SK-N-SH (cell line): ENCODE results near the gene MAMDC2. TPM values are rescaled to one million over a fixed set of nuclear protein-coding genes. Genes with fewer than 3 reads are reported as not detected.

Experiments
- CTCF ChIA-PET: fragments of 300-600, 350-600 bp; formaldehyde crosslinking; extraction: SDS; loops from one replicate; lab custom pipeline; 2021; lab: Yijun Ruan, JAX
- POLR2A ChIA-PET: fragments of 350-600 bp; sonication (Branson Sonifier 250); formaldehyde crosslinking; extraction: SDS; loops from one replicate; lab custom pipeline; 2020; ENCODE audit warnings: antibody characterized with exemption, inconsistent platforms; lab: Yijun Ruan, JAX
- DNase-seq: peaks from one replicate; pipeline ENCODE4 v3.0.0; 2012
- H2AFZ ChIP-seq: fragments of 200-600 bp; sonication (generic); 2 replicates; pipeline ENCODE4 v1.8.1; 2016; ENCODE audit warnings: antibody characterized with exemption, mild to moderate bottlenecking, low read depth
- H3F3A ChIP-seq: fragments of 200-600 bp; sonication (generic); replicated peaks from 2 replicates; pipeline ENCODE3; 2016; ENCODE audit warnings: antibody characterized with exemption, mild to moderate bottlenecking; ENCODE audit not compliant: insufficient read depth
- H3K27ac ChIP-seq, 2 experiments: fragments of 200-500 bp in 1 of 2; fragments of 200-600 bp in 1 of 2; sonication (Bioruptor generic) in 1 of 2; sonication (generic), shearing (Covaris generic) in 1 of 2; 2 replicates each; pipeline versions ENCODE4 v1.5.1 to v1.6.1; 2014 to 2016; ENCODE audit warnings: low read depth in 2 of 2, inconsistent platforms in 1 of 2, low read length in 1 of 2, mild to moderate bottlenecking in 1 of 2, mixed read lengths in 1 of 2
- H3K27me3 ChIP-seq: fragments of 200-600 bp; sonication (generic), shearing (Covaris generic); 2 replicates; pipeline ENCODE4 v1.6.1; 2016; ENCODE audit warnings: mixed run types; ENCODE audit not compliant: insufficient read depth
- H3K36me3 ChIP-seq, 2 experiments: fragments of 200-500 bp in 1 of 2; fragments of 200-600 bp in 1 of 2; sonication (Bioruptor generic) in 1 of 2; sonication (generic) in 1 of 2; replicated peaks in 1 of 2; 2 replicates each; pipeline versions ENCODE3 to v1.5.1; 2014 to 2016; ENCODE audit warnings: low read length in 1 of 2, mild to moderate bottlenecking in 1 of 2; ENCODE audit not compliant: insufficient read depth in 2 of 2, control insufficient read depth in 1 of 2
- H3K4me1 ChIP-seq, 2 experiments: fragments of 200-500 bp in 1 of 2; fragments of 200-600 bp in 1 of 2; sonication (Bioruptor generic) in 1 of 2; sonication (generic), shearing (Covaris generic) in 1 of 2; 2 replicates each; pipeline versions ENCODE4 v1.5.1 to v1.6.1; 2014 to 2016; ENCODE audit warnings: low read depth in 1 of 2, low read length in 1 of 2, mixed run types in 1 of 2; ENCODE audit not compliant: insufficient read depth in 2 of 2, control insufficient read depth in 1 of 2
- H3K4me2 ChIP-seq: fragments of 200-600 bp; sonication (generic), shearing (Covaris generic); 2 replicates; pipeline ENCODE4 v1.6.1; 2017; ENCODE audit warnings: mixed run types
- H3K4me3 ChIP-seq, 2 experiments: fragments of 200-500 bp in 1 of 2; fragments of 200-600 bp in 1 of 2; sonication (Bioruptor generic) in 1 of 2; sonication (generic), shearing (Covaris generic) in 1 of 2; 2 replicates each; pipeline versions ENCODE4 v1.5.1 to v1.8.1; 2014 to 2016; ENCODE audit warnings: low read depth in 2 of 2, inconsistent platforms in 1 of 2, low read length in 1 of 2, mild to moderate bottlenecking in 1 of 2, mixed read lengths in 1 of 2, moderate library complexity in 1 of 2
- H3K79me2 ChIP-seq: fragments of 200-600 bp; sonication (generic); 2 replicates; pipeline ENCODE4 v1.8.1; 2017; ENCODE audit warnings: mild to moderate bottlenecking; ENCODE audit not compliant: insufficient read depth
- H3K9ac ChIP-seq: fragments of 200-600 bp; sonication (generic); 2 replicates; pipeline ENCODE4 v1.6.1; 2017; ENCODE audit warnings: mixed run types
- H3K9me2 ChIP-seq: fragments of 200-600 bp; sonication (generic); 2 replicates; pipeline ENCODE4 v1.6.1; 2017; ENCODE audit warnings: mixed run types
- H3K9me3 ChIP-seq: fragments of 200-600 bp; sonication (generic); 2 replicates; pipeline ENCODE4 v1.6.1; 2017; ENCODE audit warnings: mixed run types, mild to moderate bottlenecking, moderate library complexity
- H4K20me1 ChIP-seq: fragments of 200-600 bp; sonication (generic); 2 replicates; pipeline ENCODE4 v1.6.1; 2017; ENCODE audit warnings: mild to moderate bottlenecking, mixed run types; ENCODE audit not compliant: insufficient read depth
- ELF1 ChIP-seq: IDR thresholded peaks from 2 replicates; pipeline ENCODE4 v1.4.0; 2012
- EZH2phosphoT487 ChIP-seq: fragments of 200-600 bp; sonication (generic); IDR thresholded peaks from 2 replicates; pipeline ENCODE4 v1.6.1; 2017; ENCODE audit warnings: low read depth, mixed run types, mild to moderate bottlenecking, antibody characterized with exemption, moderate library complexity, borderline replicate concordance
- FOSL2 ChIP-seq: IDR thresholded peaks from 2 replicates; pipeline ENCODE4 v1.4.0; 2012; ENCODE audit warnings: low read depth, mild to moderate bottlenecking, moderate library complexity, borderline replicate concordance
- IRF3 ChIP-seq: fragments of 150-350 bp; IDR thresholded peaks from 2 replicates; pipeline ENCODE4 v1.6.1; 2016; ENCODE audit warnings: mild to moderate bottlenecking, low read depth, low read length
- MAX ChIP-seq: IDR thresholded peaks from 2 replicates; pipeline ENCODE4 v1.4.0; 2012; ENCODE audit warnings: low read depth
- NFIC ChIP-seq: IDR thresholded peaks from 2 replicates; pipeline ENCODE4 v1.4.0; 2012; ENCODE audit warnings: borderline replicate concordance
- PBX3 ChIP-seq: IDR thresholded peaks from 2 replicates; pipeline ENCODE4; 2012
- RAD21 ChIP-seq: IDR thresholded peaks from 2 replicates; pipeline ENCODE4 v1.6.1; 2012; ENCODE audit warnings: mild to moderate bottlenecking, low read length
- RCOR1 ChIP-seq: fragments of 150-350 bp; IDR thresholded peaks from 2 replicates; pipeline ENCODE4 v1.6.1; 2017; ENCODE audit warnings: antibody characterized with exemption, low read length
- RFX5 ChIP-seq: IDR thresholded peaks from 2 replicates; pipeline ENCODE4 v1.6.1; 2012; ENCODE audit warnings: mild to moderate bottlenecking, improper control_type of control experiment, low read length
- RXRA ChIP-seq: IDR thresholded peaks from 2 replicates; pipeline ENCODE4 v1.4.0; 2012; ENCODE audit warnings: low read depth, mild to moderate bottlenecking, borderline replicate concordance
- SIN3A ChIP-seq: IDR thresholded peaks from 2 replicates; pipeline ENCODE4 v1.6.1; 2012; ENCODE audit warnings: low read depth, mild to moderate bottlenecking, low read length, moderate library complexity, borderline replicate concordance
- SMC3 ChIP-seq: IDR thresholded peaks from 2 replicates; pipeline ENCODE4 v1.6.1; 2012; ENCODE audit warnings: low read depth, low read length, improper control_type of control experiment
- TAF1 ChIP-seq: IDR thresholded peaks from 2 replicates; pipeline ENCODE4 v1.6.1; 2012; ENCODE audit warnings: low read depth, mild to moderate bottlenecking, low read length, moderate library complexity, borderline replicate concordance
- TEAD4 ChIP-seq: IDR thresholded peaks from 2 replicates; pipeline ENCODE4 v1.4.0; 2012; ENCODE audit warnings: mild to moderate bottlenecking, borderline replicate concordance; ENCODE audit not compliant: insufficient read depth
- USF1 ChIP-seq: IDR thresholded peaks from 2 replicates; pipeline ENCODE4 v1.4.0; 2012; ENCODE audit warnings: low read depth, borderline replicate concordance
- WGBS: methylation state at CpG from one replicate; pipeline ENCODE4 v1.1.6; 2017; ENCODE audit warnings: low lambda C conversion rate; 5-methylcytosine and 5-hydroxymethylcytosine counted together
- polyA plus RNA-seq, 3 experiments: library from polyadenylated mRNA; depleted of rRNA; stranded (reverse); fragments of >200 nt; gene quantifications; 2 replicates each; pipeline ENCODE4 v1.2.3, GENCODE V29; 2012
- TF ChIP-seq, protein P1 (sequence below): IDR thresholded peaks from 2 replicates; pipeline ENCODE4 v1.6.1; 2012; ENCODE audit warnings: mild to moderate bottlenecking, low read depth, low read length, moderate library complexity

The MAMDC2 gene
- polyA plus RNA-seq, 1 of the 3 experiments (the other 2 are of a cell fraction): not detected

DNA sequence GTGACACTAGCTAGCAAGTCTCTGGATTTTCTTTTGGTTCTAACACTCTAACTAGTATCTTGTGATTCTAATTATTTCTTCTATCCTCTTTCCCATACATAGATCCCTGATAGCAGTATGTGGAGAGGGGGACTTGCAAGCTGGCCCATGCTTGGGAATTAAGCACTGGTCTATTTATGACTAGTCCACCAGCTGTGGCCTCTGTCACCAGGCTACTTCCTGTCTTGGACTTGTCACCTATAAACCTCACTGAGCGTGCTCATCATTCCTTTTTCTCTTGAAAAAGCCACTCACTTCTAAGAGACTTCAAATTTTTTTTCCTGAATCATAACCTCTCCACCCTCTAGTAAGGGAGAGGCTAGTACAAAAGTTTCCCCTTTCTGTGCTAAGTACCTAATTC, 32.3 kb upstream of the MAMDC2 start:
- Histone ChIP-seq H3K4me2 (no peak overlapping the region), H3K79me2 (no peaks in the 10 kb centered on the region), H4K20me1 (no peaks in the 10 kb centered on the region), H3K4me1 (peaks cover 4 to 11% of the 10 kb centered on the region in 2 experiments; a peak in 1 of 4 replicates), H3K9me2 (no peaks in the 10 kb centered on the region), H3K9ac (no peak overlapping the region)
- DNase-seq: no peak
- CTCF ChIA-PET: no interaction called here
- no peak for TF ChIP-seq EZH2phosphoT487
- TF ChIP-seq RCOR1: no peak
- no peak for TF ChIP-seq TAF1
- TF ChIP-seq USF1: no peak
- TF ChIP-seq, all 33 proteins: peak for 0
- H3F3A ChIP-seq: no peaks in the 10 kb centered on the region
- POLR2A ChIA-PET: interaction anchor here (0.5 kb wide), 1 partner anchor 39 kb away, joined by 3 read pairs; no protein-coding TSS in a partner anchor
- no peaks in the 10 kb centered on the region for H3K36me3 ChIP-seq
- H3K27ac ChIP-seq: no peak overlapping the region
- 89% methylated on average over 1 of the region's 1 CpG for WGBS
- H3K9me3 ChIP-seq: no peaks in the 10 kb centered on the region
- H3K4me3 ChIP-seq: no peak overlapping the region
- no peak overlapping the region for H2AFZ ChIP-seq
- H3K27me3 ChIP-seq: no peaks in the 10 kb centered on the region

- CTCF ChIA-PET: interaction anchor here (2.6 kb wide), 1 partner anchor 101 kb away, joined by 7 read pairs; no protein-coding TSS in a partner anchor
- Histone ChIP-seq H3K4me2 (no peak overlapping the region), H3F3A (no peaks in the 10 kb centered on the region), H3K4me1 (peaks cover 4 to 11% of the 10 kb centered on the region in 2 experiments; a peak in 1 of 4 replicates), H3K9me2 (no peaks in the 10 kb centered on the region), H4K20me1 (no peaks in the 10 kb centered on the region), H3K36me3 (no peaks in the 10 kb centered on the region), H3K27me3 (no peaks in the 10 kb centered on the region), H3K79me2 (no peaks in the 10 kb centered on the region), H3K9ac (no peak overlapping the region), H2AFZ (no peak overlapping the region), H3K4me3 (no peak overlapping the region), H3K27ac (no peak overlapping the region), H3K9me3 (no peaks in the 10 kb centered on the region)
- 92% methylated on average over 1 of the region's 1 CpG for WGBS
- POLR2A ChIA-PET: no interaction called here
- DNase-seq: no peak
- TF ChIP-seq SMC3 (no peak), TEAD4 (no peak), RAD21 (no peak), FOSL2 (no peak), NFIC (no peak), RFX5 (no peak), MAX (no peak), RXRA (no peak), ELF1 (no peak), PBX3 (no peak), IRF3 (no peak), USF1 (no peak), SIN3A (no peak)
- TF ChIP-seq, protein P1, sequence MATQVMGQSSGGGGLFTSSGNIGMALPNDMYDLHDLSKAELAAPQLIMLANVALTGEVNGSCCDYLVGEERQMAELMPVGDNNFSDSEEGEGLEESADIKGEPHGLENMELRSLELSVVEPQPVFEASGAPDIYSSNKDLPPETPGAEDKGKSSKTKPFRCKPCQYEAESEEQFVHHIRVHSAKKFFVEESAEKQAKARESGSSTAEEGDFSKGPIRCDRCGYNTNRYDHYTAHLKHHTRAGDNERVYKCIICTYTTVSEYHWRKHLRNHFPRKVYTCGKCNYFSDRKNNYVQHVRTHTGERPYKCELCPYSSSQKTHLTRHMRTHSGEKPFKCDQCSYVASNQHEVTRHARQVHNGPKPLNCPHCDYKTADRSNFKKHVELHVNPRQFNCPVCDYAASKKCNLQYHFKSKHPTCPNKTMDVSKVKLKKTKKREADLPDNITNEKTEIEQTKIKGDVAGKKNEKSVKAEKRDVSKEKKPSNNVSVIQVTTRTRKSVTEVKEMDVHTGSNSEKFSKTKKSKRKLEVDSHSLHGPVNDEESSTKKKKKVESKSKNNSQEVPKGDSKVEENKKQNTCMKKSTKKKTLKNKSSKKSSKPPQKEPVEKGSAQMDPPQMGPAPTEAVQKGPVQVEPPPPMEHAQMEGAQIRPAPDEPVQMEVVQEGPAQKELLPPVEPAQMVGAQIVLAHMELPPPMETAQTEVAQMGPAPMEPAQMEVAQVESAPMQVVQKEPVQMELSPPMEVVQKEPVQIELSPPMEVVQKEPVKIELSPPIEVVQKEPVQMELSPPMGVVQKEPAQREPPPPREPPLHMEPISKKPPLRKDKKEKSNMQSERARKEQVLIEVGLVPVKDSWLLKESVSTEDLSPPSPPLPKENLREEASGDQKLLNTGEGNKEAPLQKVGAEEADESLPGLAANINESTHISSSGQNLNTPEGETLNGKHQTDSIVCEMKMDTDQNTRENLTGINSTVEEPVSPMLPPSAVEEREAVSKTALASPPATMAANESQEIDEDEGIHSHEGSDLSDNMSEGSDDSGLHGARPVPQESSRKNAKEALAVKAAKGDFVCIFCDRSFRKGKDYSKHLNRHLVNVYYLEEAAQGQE: no peak
Measured at GRCh38 chr9:70012569-70012968, 31.1 kb upstream of the MAMDC2 start.
